T-helper 9 cell (primary cell): ENCODE measurements around the gene IGLL5.

ENCODE experiments used
- DNase-seq: peaks from one replicate; pipeline ENCODE4 v3.0.0-alpha.2; 2020

The IGLL5 gene

DNA sequence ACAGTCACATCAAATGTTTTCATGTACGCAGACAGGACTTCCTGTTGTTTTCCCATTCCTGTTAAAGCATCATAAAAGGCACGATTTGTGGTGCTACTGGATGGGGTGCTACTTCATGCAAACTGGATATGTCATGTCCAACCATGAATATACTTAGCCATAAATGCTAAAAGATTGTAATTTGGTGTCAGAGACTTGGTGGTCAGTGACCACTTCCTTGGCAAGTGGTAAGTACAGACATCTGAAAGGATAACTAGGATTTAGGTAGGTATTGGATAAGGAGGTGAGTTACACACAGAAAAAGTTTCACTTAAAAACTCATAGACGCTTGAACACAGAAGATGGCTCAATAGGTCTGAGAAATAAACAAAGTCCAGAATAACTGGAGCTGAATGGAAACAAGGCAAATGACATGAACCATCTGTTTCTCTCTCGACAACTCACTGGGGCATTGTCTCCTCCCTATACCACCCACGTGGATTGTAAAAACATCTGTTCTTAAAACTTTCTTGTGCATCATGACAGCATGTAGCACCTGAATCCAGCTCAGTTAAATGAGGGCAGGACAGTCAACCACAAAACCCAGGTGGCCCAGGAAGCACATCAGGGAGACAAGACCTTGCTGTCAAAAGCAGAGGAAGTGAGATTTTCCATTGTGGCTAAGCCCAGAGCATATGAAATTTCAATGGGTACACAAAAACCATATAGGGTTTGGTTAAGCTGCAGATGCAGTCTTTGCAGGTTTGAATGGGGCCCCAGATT lies 22.1 kb upstream of the IGLL5 start:
- DNase-seq: no peak

- no peak for DNase-seq
Observed at GRCh38 chr22:22866381-22867111, 21.1 kb upstream of the IGLL5 start.

DNA sequence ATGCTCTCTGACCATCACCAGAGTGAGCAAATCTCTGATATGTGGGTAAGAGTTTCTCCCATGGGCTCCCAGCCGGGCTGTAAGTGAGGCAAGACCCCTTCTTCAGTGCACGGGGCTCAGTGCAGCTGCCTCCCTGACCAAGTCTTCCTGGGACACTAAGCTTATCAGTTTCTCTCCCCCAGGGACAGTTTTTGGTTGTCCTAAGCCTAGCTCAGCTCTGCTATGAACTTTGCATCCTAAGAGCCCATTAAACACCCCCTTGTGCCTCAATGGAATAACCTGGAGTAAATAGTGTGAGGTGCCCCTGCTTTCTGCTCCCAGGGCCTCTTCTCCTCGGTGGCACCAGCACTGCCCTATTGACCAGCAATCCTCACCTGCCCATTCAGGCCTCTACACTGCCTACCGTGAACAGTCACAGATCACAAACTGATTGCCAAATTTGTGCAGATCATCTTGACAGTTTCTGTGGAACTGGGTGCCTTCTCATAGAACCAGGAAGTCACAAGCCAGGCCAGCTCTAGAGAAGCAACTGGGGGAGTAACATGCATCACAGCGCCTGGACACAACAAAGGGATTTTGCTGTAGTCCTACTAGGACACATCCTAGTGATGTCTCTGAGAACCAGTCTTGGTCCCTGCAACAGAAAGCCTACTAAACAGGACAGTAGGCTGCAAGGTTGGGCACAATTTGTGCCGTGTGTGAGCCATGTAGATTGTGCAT lies 19.5 kb upstream of the IGLL5 start:
- no peak for DNase-seq

DNA sequence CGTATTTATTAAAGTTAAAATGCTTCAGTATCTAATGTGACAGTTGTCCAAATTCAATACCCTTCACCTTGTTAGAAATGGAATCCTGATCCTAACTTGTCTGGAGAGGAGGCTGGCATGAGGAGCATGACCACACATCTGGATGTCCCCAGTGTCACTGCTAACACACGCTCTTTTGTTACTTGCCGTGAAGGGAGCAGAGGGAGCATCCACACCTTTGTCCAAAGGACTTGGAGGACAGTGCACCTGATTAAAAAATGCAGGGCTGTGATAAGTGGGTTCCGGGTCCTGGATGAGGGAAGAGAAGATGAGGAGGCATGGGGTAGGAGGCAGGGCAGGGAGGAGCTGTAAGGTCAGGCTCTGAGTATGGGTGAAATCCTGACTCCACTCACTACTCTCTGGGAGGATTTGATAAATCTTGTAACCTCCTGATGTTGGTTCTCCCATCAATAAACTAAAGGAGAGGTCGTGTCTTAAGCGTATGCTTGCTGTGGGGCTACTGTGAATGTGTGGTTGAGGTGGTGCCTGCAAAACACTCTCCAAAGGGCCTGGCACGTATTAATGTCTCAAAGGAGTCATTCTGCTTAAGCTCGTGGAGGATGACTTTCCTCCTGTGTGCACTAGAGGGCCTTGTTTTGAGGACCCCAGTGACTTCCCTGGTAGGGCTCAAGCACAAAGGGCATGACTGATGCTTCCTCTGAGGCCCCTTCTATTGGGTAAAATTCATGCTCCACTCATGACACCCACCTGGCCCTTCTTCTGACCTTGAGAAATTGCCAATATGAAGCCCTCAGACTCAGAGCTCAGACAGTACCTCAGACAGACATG lies 16.8 kb upstream of the IGLL5 start:
- DNase-seq: no peak

GRCh38 chr22:22871536-22872278 lies 15.9 kb upstream of the IGLL5 start:
- no peak for DNase-seq

DNA sequence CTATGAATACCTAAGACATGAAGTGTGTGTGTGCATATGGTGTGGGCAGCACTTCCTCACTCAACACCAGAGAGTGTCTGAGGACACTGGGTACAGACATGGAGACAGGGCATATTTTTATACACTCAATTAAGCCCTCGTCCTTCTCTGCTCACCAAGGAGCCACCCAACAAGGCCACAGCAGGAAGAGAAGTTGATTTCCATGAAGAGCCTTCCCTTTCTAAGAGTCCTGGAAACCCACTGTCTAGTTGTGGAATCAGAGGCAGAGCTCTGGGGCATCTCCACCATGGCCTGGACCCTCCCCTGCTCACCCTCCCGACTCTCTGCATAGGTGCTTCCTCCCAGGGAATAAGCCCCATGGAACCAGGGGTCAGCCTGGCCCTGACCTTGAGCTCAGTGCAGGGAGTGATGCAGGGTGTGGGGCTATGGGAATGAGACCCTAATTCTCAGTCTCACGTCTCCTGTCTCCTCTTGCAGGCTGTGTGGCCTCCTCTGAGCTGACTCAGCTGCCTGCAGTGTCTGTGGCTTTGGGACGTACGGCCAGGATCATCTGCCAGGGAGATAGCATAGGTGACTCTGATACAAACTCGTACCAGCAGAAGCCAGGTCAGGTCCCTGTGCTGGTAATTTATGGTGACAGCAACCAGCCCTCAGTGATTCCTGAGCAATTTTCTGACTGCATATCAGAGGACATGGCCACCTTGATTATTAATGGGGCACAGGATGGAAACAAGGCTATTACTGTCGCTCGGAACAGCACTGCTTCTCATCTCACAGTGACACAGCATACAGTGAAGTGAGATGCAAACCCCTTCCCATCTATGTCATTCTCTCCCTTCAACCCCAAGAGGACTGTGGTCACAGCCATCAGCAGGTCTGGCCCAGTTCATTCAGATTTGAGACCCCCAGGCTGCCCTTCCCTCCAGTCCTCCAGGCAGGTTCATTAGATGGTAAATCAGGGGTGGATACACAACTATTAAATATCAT lies 14.6 kb upstream of the IGLL5 start:
- DNase-seq: no peak

- DNase-seq: peak; percentile 84
Observed at GRCh38 chr22:22877523-22878210, 9.9 kb upstream of the IGLL5 start.

- no peak for DNase-seq
Observed at GRCh38 chr22:22878211-22878570, 9.4 kb upstream of the IGLL5 start.

DNA sequence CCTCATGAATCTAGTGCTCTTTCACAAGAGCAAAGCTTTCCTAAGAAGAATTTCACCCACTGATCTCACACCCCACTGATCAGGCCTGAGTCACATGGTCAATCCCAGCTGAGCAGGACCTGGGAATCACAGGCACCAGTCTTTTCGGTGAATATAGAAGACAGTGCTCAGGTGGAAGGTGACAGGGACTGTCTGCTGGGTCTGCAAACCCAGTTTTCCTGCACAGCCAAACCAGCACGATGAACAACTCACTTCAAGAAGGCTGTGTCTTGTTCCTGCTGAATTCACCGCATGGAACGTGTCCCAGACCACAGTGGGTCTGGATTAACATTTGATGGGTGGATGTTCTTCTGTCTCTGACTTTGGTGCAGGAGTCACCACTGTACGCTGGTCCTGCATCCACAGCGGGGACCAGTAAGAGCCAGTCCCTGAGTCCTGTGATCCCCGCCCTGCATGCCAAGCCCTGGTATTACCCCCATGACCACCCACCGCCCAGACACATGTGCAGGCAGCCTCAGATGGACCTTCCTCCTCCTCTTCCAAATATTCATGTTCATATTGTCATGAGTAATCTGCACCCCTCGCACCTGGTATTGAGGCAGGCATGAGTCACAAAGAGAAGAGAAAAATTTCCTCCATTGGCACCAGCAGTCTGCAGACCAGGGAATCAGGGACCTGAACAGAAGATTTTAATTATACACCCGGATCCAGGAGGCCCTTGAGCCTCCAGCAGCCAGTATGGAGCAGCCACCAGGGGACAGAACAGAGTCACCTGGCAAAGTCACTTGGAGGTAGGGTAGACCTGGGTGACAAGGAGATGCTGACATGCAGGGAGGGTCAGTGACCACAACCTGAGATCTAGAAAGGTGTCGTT lies 8.6 kb upstream of the IGLL5 start:
- DNase-seq: no peak

DNA sequence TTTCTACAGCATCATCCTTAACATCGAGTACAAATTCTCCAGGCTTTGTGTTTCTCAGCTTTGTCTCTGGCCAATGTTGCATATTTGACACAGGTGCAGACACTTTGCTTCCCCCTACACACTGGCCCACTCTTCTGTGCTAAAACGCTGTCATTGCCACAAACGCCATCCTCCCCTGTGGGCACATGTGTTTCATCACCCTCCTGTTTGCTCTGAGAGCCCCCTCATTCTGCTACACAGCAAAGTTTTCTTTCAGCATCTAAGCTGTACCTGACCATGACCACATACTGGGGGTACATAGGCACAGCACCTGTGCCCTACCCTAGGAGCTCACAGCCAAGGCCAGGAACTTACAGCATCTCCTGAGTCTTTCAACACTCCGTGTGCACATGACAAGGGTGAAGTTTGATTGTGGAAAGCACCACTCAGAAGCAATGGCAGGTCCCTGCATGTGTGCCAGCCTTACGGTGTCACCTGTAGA lies 7.9 kb upstream of the IGLL5 start:
- DNase-seq: no peak

DNA sequence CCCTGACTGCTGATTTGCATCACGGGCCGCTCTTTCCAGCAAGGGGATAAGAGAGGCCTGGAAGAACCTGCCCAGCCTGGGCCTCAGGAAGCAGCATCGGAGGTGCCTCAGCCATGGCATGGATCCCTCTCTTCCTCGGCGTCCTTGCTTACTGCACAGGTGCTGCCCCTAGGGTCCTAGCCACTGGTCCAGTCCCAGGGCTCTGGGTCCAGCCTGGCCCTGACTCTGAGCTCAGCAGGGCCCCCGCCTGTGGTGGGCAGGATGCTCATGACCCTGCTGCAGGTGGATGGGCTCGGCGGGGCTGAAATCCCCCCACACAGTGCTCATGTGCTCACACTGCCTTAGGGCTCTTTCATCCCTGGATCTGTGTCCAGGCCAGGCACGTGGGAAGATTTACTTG lies 7.0 kb upstream of the IGLL5 start:
- DNase-seq: no peak

DNA sequence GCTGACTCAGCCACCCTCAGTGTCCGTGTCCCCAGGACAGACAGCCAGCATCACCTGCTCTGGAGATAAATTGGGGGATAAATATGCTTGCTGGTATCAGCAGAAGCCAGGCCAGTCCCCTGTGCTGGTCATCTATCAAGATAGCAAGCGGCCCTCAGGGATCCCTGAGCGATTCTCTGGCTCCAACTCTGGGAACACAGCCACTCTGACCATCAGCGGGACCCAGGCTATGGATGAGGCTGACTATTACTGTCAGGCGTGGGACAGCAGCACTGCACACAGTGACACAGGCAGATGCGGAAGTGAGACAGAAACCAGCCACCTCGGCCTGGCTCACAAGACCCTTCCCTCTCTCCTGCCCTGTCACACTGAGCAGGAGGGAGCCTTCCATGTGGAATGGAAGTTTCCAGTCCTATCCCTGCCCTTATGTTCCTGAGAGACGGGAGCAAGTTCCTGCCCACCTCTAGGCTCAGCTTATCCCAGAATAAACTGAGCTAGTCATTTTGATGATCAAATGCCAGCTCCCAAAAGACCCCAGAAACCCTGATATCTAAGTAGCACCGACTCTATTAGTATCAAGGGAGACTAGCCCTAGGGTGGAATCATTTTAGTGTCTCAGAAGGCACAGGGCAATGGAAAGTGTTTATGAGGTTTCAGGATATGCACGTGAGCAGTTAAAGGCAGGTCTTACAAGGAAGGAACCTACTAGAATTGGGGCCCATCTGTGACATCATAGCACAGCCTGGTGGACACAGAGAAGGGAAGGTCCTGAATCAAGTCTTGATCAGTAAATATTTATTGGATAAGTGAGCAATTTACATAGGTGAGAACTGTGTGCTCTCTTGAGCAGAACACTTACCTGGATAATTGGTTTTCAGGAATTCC lies 6.3 kb upstream of the IGLL5 start:
- no peak for DNase-seq

DNA sequence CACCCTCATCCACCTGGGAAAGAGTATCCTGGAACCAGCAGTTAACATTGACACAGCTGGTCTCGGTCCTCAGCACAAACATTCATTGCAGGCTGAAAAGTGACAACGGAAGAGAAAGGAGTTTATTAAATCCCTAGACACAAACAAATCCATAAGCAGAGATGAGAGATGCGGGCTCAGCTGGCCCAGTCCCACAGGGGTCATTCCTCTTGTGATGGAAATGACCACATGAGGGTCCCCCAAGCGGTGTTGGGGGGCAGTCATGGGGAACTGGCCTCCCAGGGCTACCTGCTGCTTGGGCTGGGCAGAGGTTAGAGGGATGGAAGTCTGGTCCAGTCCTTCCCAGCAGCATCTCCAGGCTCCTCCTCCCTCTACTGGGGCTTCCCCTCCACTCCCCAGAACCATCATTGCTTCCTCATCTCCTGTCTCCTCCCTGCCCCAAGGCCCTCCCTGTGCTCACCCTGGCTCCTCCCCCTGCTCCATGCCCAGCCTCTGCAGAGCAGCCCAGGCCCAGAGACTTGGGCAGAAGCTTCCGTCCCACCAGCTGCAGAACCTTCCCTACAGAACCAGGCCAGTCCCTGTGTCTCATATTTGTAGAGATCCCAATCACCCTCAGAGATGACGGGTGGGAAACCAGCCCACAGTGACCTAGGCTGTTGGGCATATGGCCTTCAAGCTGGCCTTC lies 5.4 kb upstream of the IGLL5 start:
- no peak for DNase-seq

DNA sequence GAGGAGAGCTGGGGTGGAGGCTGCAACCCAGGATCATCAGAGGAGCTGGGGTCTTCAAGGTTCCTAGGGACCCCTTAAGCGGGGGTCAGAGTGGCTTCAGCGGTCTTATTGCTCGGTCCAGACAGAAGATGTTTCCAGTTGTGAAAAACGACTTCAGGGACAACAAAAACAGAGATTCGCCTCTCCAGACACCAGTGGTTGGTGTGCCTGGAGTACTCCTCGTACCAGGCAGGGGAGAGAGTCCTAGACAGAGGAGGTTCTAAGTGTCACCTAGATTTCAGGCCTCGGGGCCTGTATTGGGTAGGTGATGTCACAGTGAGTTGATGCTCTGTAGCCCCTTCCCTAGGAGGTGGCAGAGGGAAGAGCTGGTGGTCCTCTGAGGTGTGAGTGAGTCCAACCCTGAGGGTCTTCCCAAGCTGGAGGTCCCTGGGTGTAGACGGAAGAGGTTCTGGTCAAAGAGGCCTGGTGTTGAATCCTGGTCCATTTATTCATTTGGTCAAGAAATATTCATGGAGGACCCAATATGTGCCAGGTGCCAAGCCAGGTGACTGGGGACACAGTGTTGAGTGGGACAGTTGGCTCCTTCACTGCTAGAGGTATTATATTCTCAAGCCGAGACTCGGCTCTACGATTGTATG lies 4.4 kb upstream of the IGLL5 start:
- DNase-seq: no peak

DNA sequence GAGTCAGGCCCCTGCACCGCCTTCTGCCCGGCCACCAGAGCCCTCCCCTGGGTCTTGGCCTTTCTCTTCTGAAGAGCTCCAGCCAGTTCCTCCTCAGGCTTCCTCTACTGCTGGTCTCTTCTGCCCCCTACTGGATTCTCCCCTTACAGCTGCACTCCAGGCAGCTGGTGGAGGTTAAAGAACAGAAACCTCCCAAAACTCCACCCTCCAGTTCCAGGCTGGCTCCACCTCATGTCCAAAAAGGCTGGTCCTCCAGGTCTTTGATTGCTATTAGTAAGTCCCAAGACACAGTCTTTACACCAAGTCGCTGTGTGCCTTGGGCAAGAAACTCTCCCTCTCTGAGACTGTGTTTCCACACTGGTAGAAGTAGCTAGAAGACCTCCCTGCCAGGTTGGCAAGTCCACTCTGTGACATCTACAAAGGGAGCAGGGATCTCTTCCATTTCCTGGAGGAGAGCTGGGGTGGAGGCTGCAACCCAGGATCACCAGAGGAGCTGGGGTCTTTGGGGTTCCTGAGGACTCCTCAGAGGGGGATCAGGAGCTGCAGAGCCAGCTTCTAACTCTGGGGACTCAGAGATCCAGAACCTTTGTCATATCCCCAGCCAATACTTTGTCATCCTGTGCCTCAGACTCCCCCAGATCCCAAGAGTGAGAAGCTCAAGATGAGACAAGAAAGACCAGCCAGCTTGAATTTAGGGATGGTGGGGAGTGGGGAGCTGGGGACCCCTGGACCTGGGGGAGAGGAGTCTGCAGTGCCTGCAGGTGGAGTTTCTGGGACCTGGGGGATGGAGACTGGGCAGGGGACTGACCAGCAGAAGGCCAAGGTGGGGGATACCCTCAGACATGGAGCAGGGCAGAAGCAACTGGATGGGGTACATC lies 3.4 kb upstream of the IGLL5 start:
- peak; percentile 53 for DNase-seq
